Measurements from ENCODE around the gene SH3BGRL3.

The SH3BGRL3 gene

GRCh38 chr1:26239936-26240335 lies 40.0 kb upstream of the SH3BGRL3 start:
- no peak for TF ChIP-seq ZC3H10 (CRISPR knock-in tag; IDR thresholded peaks at IDR 0.05)
- TF ChIP-seq BACH2 (CRISPR knock-in tag; IDR thresholded peaks at IDR 0.05; ENCODE audit: borderline replicate concordance) = no peak
- TF ChIP-seq OSR1 (CRISPR knock-in tag; IDR thresholded peaks at IDR 0.05) = no peak
- no peak for TF ChIP-seq ISL1 (CRISPR knock-in tag; IDR thresholded peaks at IDR 0.05)
- TF ChIP-seq ZNF565 (CRISPR knock-in tag; conservative IDR thresholded peaks at IDR 0.05; ENCODE audit: low read depth) = no peak
- TF ChIP-seq ZFP3 (CRISPR knock-in tag; IDR thresholded peaks at IDR 0.05) = no peak
- TF ChIP-seq CSDC2 (CRISPR knock-in tag; IDR thresholded peaks at IDR 0.05) = no peak
- TF ChIP-seq TSHZ2 (CRISPR knock-in tag; IDR thresholded peaks at IDR 0.05) = no peak
- TF ChIP-seq, protein P1, sequence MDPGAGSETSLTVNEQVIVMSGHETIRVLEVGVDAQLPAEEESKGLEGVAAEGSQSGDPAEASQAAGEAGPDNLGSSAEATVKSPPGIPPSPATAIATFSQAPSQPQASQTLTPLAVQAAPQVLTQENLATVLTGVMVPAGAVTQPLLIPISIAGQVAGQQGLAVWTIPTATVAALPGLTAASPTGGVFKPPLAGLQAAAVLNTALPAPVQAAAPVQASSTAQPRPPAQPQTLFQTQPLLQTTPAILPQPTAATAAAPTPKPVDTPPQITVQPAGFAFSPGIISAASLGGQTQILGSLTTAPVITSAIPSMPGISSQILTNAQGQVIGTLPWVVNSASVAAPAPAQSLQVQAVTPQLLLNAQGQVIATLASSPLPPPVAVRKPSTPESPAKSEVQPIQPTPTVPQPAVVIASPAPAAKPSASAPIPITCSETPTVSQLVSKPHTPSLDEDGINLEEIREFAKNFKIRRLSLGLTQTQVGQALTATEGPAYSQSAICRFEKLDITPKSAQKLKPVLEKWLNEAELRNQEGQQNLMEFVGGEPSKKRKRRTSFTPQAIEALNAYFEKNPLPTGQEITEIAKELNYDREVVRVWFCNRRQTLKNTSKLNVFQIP (CRISPR knock-in tag; IDR thresholded peaks at IDR 0.05; ENCODE audit: borderline replicate concordance, low read depth) = no peak
- TF ChIP-seq ZNF70 (CRISPR knock-in tag; IDR thresholded peaks at IDR 0.05) = no peak
- no peak for TF ChIP-seq TOX (CRISPR knock-in tag; IDR thresholded peaks at IDR 0.05; ENCODE audit: borderline replicate concordance)
- peak; percentile 47; the same call in 2 of the 3 replicates for ATAC-seq

- no peak for TF ChIP-seq GLIS3 (CRISPR knock-in tag; IDR thresholded peaks at IDR 0.05)
- TF ChIP-seq, protein P2, sequence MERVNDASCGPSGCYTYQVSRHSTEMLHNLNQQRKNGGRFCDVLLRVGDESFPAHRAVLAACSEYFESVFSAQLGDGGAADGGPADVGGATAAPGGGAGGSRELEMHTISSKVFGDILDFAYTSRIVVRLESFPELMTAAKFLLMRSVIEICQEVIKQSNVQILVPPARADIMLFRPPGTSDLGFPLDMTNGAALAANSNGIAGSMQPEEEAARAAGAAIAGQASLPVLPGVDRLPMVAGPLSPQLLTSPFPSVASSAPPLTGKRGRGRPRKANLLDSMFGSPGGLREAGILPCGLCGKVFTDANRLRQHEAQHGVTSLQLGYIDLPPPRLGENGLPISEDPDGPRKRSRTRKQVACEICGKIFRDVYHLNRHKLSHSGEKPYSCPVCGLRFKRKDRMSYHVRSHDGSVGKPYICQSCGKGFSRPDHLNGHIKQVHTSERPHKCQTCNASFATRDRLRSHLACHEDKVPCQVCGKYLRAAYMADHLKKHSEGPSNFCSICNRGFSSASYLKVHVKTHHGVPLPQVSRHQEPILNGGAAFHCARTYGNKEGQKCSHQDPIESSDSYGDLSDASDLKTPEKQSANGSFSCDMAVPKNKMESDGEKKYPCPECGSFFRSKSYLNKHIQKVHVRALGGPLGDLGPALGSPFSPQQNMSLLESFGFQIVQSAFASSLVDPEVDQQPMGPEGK (CRISPR knock-in tag; IDR thresholded peaks at IDR 0.05; ENCODE audit: borderline replicate concordance) = no peak
- no peak for TF ChIP-seq CSDC2 (CRISPR knock-in tag; IDR thresholded peaks at IDR 0.05)
- TF ChIP-seq ESRRG (CRISPR knock-in tag; IDR thresholded peaks at IDR 0.05) = no peak
- no peak for TF ChIP-seq ZNF70 (CRISPR knock-in tag; IDR thresholded peaks at IDR 0.05)
- no peak for TF ChIP-seq CREB5 (CRISPR knock-in tag; IDR thresholded peaks at IDR 0.05; ENCODE audit: low read depth)
- TF ChIP-seq ISL1 (CRISPR knock-in tag; IDR thresholded peaks at IDR 0.05) = no peak
- no peak for TF ChIP-seq ZC3H10 (CRISPR knock-in tag; IDR thresholded peaks at IDR 0.05)
- TF ChIP-seq TSHZ2 (CRISPR knock-in tag; IDR thresholded peaks at IDR 0.05) = no peak
- ATAC-seq = no peak
Measured at GRCh38 chr1:26252718-26253117, 27.2 kb upstream of the SH3BGRL3 start.

DNA sequence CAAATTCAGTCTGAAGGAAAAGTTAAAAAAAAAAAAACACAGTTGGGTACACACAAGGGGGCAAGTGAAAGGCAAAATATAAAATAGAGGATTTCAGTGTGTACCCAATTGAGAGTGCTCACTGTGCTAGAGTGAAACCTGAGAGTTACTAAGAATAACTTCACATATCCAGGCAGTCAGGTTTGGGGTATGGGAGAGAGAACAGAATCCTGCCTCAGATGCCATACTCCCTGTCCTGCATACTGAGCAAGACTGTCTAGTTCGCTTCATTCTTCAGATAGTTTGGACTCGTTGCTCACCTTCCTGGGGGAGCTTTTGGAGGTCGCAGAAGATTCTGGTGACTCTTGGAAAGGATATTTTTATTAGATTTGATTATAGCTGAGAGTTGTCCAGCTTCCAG lies 25.5 kb upstream of the SH3BGRL3 start:
- TF ChIP-seq ZNF565 (CRISPR knock-in tag; conservative IDR thresholded peaks at IDR 0.05; ENCODE audit: low read depth) = no peak
- TF ChIP-seq, protein P2 (CRISPR knock-in tag; IDR thresholded peaks at IDR 0.05; ENCODE audit: borderline replicate concordance) = no peak
- TF ChIP-seq SNAI2 (CRISPR knock-in tag; IDR thresholded peaks at IDR 0.05) = no peak
- TF ChIP-seq BACH2 (CRISPR knock-in tag; IDR thresholded peaks at IDR 0.05; ENCODE audit: borderline replicate concordance) = no peak
- TF ChIP-seq CSRNP3 (CRISPR knock-in tag; IDR thresholded peaks at IDR 0.05) = no peak
- TF ChIP-seq ARNTL (CRISPR knock-in tag; IDR thresholded peaks at IDR 0.05; ENCODE audit: borderline replicate concordance, low read depth) = no peak
- TF ChIP-seq, protein P1 (CRISPR knock-in tag; IDR thresholded peaks at IDR 0.05; ENCODE audit: borderline replicate concordance, low read depth) = no peak
- no peak for TF ChIP-seq PPARA (CRISPR knock-in tag; IDR thresholded peaks at IDR 0.05; ENCODE audit: borderline replicate concordance)
- no peak for TF ChIP-seq TCF4 (CRISPR knock-in tag; IDR thresholded peaks at IDR 0.05; ENCODE audit: borderline replicate concordance)
- TF ChIP-seq GLIS3 (CRISPR knock-in tag; IDR thresholded peaks at IDR 0.05) = no peak
- no peak for TF ChIP-seq OSR1 (CRISPR knock-in tag; IDR thresholded peaks at IDR 0.05)
- ATAC-seq = peak; percentile 88
